BJ (cell line): ENCODE data around the gene LUZP2. TPM values are rescaled to one million over a fixed set of nuclear protein-coding genes. Genes with fewer than 3 reads are reported as not detected.

ENCODE experiments used
- CTCF ChIA-PET: fragments of 350-600 bp; formaldehyde crosslinking; extraction: SDS; loops from one replicate; lab custom pipeline; 2021; ENCODE audit warnings: antibody characterized with exemption, inconsistent platforms; lab: Yijun Ruan, JAX
- POLR2A ChIA-PET: fragments of 300-600 bp; sonication (Branson Sonifier 250); formaldehyde crosslinking; extraction: SDS; loops from one replicate; lab custom pipeline; 2021; ENCODE audit warnings: antibody characterized with exemption; lab: Charles Lee
- DNase-seq: peaks from one replicate; pipeline ENCODE4 v3.0.0-alpha.2; 2011; ENCODE audit warnings: low read depth
- H3K27me3 ChIP-seq: 2 replicates; pipeline ENCODE4 v1.6.0; 2011; ENCODE audit warnings: low read length; ENCODE audit not compliant: control insufficient read depth, insufficient read depth
- H3K36me3 ChIP-seq: 2 replicates; pipeline ENCODE4 v1.5.1; 2011; ENCODE audit warnings: low read length; ENCODE audit not compliant: control insufficient read depth, insufficient read depth
- H3K4me3 ChIP-seq: 2 replicates; pipeline ENCODE4 v1.5.1; 2011; ENCODE audit warnings: low read depth, mild to moderate bottlenecking, control low read depth, low read length
- polyA plus RNA-seq: library from polyadenylated mRNA; depleted of rRNA; stranded (reverse); fragments of >200 nt; gene quantifications from 2 replicates; pipeline ENCODE4 v1.2.3, GENCODE V29; 2011
- TF ChIP-seq, protein P1 (sequence below): IDR thresholded peaks from 2 replicates; pipeline ENCODE4 v1.5.1; 2011; ENCODE audit warnings: low read depth, mild to moderate bottlenecking, control low read depth, inconsistent platforms, low read length, moderate library complexity; ENCODE audit not compliant: insufficient read depth

LUZP2 gene
- polyA plus RNA-seq, 1 experiment = 0.05 TPM

DNA sequence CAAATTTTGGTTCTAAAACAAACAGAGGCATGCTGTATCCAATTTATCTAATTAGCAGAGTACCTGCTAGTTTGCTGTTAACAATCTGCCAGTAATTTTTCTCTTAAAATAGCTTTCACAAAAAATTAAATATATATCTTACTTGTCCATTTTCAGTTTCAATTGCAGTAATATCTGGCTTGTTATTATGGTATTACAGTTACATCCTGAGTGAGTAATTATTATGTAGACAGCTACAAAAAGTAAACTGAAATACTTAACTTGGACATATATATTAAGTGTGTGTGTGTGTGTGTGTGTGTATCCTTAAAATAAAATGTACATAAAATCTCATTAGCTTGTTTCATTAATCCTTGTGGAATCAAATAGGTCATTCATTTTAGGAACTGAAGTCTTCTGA lies 148.7 kb downstream of the LUZP2 start:
- no peaks in the 10 kb centered on the region for H3K27me3 ChIP-seq
- no peaks in the 10 kb centered on the region for H3K36me3 ChIP-seq
- H3K4me3 ChIP-seq = no peak overlapping the region
- ChIA-PET POLR2A (no interaction called here), CTCF (interaction anchor here (0.8 kb wide), 1 partner anchor 74 kb away, joined by 3 read pairs; no protein-coding TSS in a partner anchor)
- TF ChIP-seq, protein P1, sequence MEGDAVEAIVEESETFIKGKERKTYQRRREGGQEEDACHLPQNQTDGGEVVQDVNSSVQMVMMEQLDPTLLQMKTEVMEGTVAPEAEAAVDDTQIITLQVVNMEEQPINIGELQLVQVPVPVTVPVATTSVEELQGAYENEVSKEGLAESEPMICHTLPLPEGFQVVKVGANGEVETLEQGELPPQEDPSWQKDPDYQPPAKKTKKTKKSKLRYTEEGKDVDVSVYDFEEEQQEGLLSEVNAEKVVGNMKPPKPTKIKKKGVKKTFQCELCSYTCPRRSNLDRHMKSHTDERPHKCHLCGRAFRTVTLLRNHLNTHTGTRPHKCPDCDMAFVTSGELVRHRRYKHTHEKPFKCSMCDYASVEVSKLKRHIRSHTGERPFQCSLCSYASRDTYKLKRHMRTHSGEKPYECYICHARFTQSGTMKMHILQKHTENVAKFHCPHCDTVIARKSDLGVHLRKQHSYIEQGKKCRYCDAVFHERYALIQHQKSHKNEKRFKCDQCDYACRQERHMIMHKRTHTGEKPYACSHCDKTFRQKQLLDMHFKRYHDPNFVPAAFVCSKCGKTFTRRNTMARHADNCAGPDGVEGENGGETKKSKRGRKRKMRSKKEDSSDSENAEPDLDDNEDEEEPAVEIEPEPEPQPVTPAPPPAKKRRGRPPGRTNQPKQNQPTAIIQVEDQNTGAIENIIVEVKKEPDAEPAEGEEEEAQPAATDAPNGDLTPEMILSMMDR = no peak
- no peak for DNase-seq

DNA sequence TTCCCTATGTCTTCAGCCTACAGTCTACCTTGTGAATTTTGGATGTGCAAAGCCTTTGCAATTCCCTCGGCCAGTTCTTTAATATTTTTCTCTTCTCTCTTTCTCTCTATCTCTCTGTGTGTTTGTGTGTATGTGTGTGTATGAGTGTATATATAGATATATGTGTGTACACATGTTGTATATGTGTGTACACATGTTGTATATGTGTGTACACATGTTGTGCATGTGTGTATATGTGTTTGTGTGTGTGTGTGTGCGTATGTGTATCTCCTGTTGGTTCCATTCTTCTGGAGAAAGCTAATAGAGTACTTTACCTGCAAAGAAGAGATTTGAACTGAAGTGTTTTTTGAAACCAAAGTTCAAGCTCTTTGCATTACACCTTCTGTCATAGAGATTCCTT lies 155.0 kb downstream of the LUZP2 start:
- Histone ChIP-seq H3K4me3 (no peak overlapping the region), H3K27me3 (no peaks in the 10 kb centered on the region), H3K36me3 (no peaks in the 10 kb centered on the region)
- no peak for DNase-seq
- CTCF ChIA-PET = no interaction called here
- TF ChIP-seq, protein P1 = no peak
- POLR2A ChIA-PET = no interaction called here

DNA sequence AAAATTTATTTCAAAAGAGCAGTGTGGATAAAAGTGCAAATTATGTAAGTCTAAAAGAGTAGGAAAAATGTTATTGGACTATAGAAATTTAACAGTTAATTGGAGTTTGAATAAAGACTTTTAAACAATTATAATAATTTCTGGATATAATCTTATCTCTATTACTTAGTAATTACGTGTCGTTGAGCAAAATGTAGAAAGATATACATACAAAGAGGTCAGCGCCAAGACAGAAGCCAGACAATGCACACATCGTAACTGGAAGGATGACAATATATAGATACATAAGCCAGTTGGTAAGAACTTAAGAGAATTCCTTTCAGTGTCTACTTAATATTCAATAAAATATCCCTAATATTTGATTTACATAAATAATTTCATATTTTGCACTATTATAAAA lies 157.0 kb downstream of the LUZP2 start:
- Histone ChIP-seq H3K4me3 (no peak overlapping the region), H3K27me3 (no peaks in the 10 kb centered on the region), H3K36me3 (no peaks in the 10 kb centered on the region)
- CTCF ChIA-PET = no interaction called here
- TF ChIP-seq, protein P1 = no peak
- POLR2A ChIA-PET = no interaction called here
- DNase-seq = no peak

DNA sequence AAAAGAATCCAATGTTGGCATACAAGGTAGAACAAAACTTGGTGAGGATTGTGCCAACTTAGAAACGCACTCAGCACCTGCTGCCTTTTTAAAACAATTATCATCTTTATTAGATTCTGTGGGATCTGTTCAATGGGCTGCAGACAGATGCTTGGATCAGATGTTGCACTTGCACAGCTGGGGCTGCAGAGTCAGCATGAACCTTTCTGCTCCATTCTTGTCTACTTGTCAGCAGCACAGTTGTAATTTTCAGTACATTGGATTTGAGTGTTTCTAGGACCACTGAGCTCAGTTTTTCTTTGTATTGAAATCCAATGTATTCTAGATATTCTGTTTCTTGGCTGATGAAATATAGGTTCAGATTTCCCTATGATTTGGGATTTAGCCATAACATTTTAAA lies 164.5 kb downstream of the LUZP2 start:
- H3K27me3 ChIP-seq = no peaks in the 10 kb centered on the region
- ChIA-PET POLR2A (no interaction called here), CTCF (no interaction called here)
- H3K4me3 ChIP-seq = no peak overlapping the region
- no peak for DNase-seq
- H3K36me3 ChIP-seq = no peaks in the 10 kb centered on the region
- TF ChIP-seq, protein P1 = no peak

DNA sequence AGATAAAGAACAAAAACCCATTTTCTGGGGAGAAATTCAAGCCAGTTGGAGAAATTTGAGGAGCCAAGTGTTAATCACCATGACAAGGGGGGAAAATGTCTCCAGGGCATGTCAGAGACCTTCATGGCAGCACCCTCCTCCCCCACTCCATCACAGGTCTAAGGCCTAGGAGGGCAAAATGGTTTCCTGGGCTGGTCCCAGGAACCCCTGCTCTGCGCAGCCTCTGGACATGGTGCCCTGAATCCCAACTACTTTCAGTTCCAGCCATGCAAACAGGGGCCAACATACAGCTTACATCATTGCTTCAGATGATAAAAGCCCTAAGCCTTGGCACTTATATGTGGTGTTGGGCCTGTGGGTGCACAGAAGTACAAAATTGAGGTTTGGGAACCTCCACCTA lies 167.5 kb downstream of the LUZP2 start:
- CTCF ChIA-PET = no interaction called here
- no peaks in the 10 kb centered on the region for H3K36me3 ChIP-seq
- TF ChIP-seq, protein P1 = no peak
- no peak for DNase-seq
- no peak overlapping the region for H3K4me3 ChIP-seq
- H3K27me3 ChIP-seq = no peaks in the 10 kb centered on the region
- POLR2A ChIA-PET = no interaction called here
